Right cardiac atrium (tissue), 5 donors: ENCODE results near the gene TMEM11. TPM values are rescaled to one million over a fixed set of nuclear protein-coding genes. Genes with fewer than 3 reads are reported as not detected.
A peak's percentile ranks its signal among the peaks of the same experiment; 100 is the strongest.

Source experiments
- ATAC-seq, 2 donors: fragments of 200-7000 bp; cut with Tn5 transposase; one replicate each; pipeline versions ENCODE4 v1.8.0 to v1.9.1; 2020; ENCODE audit warnings: moderate library complexity in 2 of 2, mild to moderate bottlenecking in 1 of 2
- DNase-seq, 3 donors: peaks; one replicate each; pipeline ENCODE4 v3.0.0-alpha.2; 2020
- H3K27ac ChIP-seq: one replicate; pipeline ENCODE4 v1.5.1; 2013; ENCODE audit warnings: mild to moderate bottlenecking, low read length, control low read depth, moderate library complexity
- H3K27me3 ChIP-seq: one replicate; pipeline ENCODE4 v1.6.1; 2013; ENCODE audit not compliant: control insufficient read depth, insufficient read depth
- H3K4me1 ChIP-seq: one replicate; pipeline ENCODE4 v1.6.1; 2013; ENCODE audit warnings: low read length; ENCODE audit not compliant: control insufficient read depth, insufficient read depth
- H3K4me3 ChIP-seq: one replicate; pipeline ENCODE4 v1.5.1; 2013; ENCODE audit warnings: low read length, control low read depth
- H3K9me3 ChIP-seq: one replicate; pipeline ENCODE4 v1.6.1; 2013; ENCODE audit warnings: low read length; ENCODE audit not compliant: control insufficient read depth
- WGBS: extraction: QIAGEN DNeasy Blood & Tissue Kit; methylation state at CpG from one replicate; pipeline ENCODE4 v1.1.7; 2013; 5-methylcytosine and 5-hydroxymethylcytosine counted together
- intact Hi-C, 4 donors: fragments of 100-400 bp; cut with DNase I; formaldehyde crosslinking; loops; one replicate each; pipeline versions ENCODE4 v1.11.0 to v1.14.0; 2022 to 2023
- polyA plus RNA-seq: library from polyadenylated mRNA; stranded (reverse); fragments of 200-250 nt; gene quantifications from one replicate; pipeline ENCODE4 v1.2.3, GENCODE V29; 2013
- total RNA-seq, 4 donors: library from RNA; stranded (reverse); fragmentation: NEBNext Ultra II Directional; extraction: Animal tissue kit (Norgen Biotek cat#: 25700); gene quantifications; one replicate each; pipeline ENCODE4 v1.2.1, GENCODE V29; 2021
- donor health status: healthy with polysubstance abuse.
- donor health status: DM: no; HTN: yes; CAD: no.
- donor health status: DM: no; HTN: no; CAD: no.
- donor health status: DM: no; HTN: yes; CAD: no; lungs with severe emphysema.
- donor health status: DM: yes; HTN: yes; CAD: no.

TMEM11 gene
- total and polyA plus RNA-seq, 5 donors, result 26.2 to 46.2 (median 28.1) TPM

DNA sequence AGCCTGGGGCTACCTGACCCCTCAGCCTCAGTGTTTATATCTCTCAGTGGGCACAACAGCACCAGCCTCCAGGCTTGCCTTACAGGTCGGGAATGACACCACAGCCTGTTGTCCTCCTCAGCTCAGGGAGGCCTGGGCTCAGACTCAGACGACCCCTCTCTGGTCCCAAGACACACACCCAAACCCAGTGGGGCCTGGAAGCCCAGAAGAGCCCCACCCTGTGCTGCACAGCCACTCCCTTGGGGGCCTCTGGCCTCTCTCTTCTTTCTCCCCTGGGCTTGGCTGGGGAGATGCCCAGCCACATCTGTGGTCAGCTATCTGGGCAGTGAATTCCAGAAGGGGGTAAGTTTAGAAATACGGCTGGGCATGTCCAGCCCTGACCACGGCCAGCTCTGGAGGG is 36.9 kb upstream of the TMEM11 start:
- WGBS, result 39% methylated on average over 4 of the region's 4 CpGs
- H3K27ac ChIP-seq, result no peak overlapping the region
- no peaks in the 10 kb centered on the region for H3K27me3 ChIP-seq
- intact Hi-C loops, result loop anchor here in 2 of 4 donors (10.0 kb wide), 1 partner anchor 126 kb away; the partner anchor contains the start of gene DHRS7B (in 2 of the 2)
- DNase-seq (no peak), ATAC-seq (no peak)
- H3K4me3 ChIP-seq, result no peak overlapping the region
- no peaks in the 10 kb centered on the region for H3K9me3 ChIP-seq
- H3K4me1 ChIP-seq, result peaks cover 3% of the 10 kb centered on the region

DNA sequence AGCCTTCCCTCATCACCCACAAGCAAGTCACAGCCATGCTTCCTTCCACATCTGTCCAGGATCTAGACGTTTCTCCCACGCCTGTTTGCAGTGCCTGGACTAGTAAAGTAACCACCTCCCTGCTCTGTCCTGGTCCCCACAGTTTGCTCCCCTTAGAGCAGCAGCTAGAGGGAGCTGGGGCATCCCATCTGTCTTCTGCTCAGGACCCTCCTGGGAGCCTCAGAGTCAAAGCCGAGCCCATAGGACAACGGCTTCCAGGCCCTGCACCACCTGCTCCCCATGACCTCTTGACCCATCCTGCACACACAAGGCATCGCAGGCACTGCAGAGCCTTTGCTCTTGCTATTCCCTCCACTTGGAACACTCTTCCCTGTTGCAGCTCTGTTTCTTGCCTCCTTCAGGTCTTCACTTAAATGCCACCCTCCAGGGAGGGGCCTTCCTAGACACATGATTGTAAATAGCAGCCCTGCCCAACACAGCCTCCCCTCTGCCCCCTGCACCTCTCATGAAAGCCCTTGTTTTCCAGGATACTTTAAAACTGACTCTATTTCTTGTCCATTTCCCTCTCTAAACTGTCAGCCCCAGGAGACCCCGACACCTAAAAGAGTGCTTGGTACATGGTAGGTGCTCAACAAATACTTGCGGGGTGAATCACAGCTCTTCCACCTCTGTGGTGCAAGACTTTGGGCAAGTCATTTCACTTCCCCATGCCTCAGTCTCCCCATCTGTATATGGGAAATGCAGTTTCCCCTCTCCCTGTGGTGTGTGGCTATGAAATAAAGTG is 36.2 kb upstream of the TMEM11 start:
- Histone ChIP-seq H3K9me3 (no peaks in the 10 kb centered on the region), H3K27ac (no peak overlapping the region), H3K4me3 (no peak overlapping the region), H3K4me1 (peaks cover 3% of the 10 kb centered on the region), H3K27me3 (no peaks in the 10 kb centered on the region)
- DNase-seq, result no peak
- WGBS, result 64% methylated on average over 7 of the region's 7 CpGs
- intact Hi-C loops, result loop anchor here in 2 of 4 donors (10.0 kb wide), 1 partner anchor 125 kb away; the partner anchor contains the start of gene DHRS7B (in 2 of the 2)
- no peak for ATAC-seq

- peak in 1 of 3 donors; percentile 55 for DNase-seq
- Histone ChIP-seq H3K27ac (no peak overlapping the region), H3K4me3 (no peak overlapping the region), H3K4me1 (peaks cover 3% of the 10 kb centered on the region), H3K9me3 (no peaks in the 10 kb centered on the region), H3K27me3 (no peaks in the 10 kb centered on the region)
- intact Hi-C loops, result no loop called here
- 77% methylated on average over 12 of the region's 12 CpGs for WGBS
- no peak for ATAC-seq
Observed at GRCh38 chr17:21249086-21249795, 35.3 kb upstream of the TMEM11 start.

GRCh38 chr17:21248500-21248899 is 34.5 kb upstream of the TMEM11 start:
- ATAC-seq (no peak), DNase-seq (no peak)
- 69% methylated on average over 4 of the region's 4 CpGs for WGBS
- Histone ChIP-seq H3K27ac (no peak overlapping the region), H3K27me3 (no peaks in the 10 kb centered on the region), H3K4me1 (peaks cover 3% of the 10 kb centered on the region), H3K4me3 (no peak overlapping the region), H3K9me3 (no peaks in the 10 kb centered on the region)
- intact Hi-C loops, result no loop called here

DNA sequence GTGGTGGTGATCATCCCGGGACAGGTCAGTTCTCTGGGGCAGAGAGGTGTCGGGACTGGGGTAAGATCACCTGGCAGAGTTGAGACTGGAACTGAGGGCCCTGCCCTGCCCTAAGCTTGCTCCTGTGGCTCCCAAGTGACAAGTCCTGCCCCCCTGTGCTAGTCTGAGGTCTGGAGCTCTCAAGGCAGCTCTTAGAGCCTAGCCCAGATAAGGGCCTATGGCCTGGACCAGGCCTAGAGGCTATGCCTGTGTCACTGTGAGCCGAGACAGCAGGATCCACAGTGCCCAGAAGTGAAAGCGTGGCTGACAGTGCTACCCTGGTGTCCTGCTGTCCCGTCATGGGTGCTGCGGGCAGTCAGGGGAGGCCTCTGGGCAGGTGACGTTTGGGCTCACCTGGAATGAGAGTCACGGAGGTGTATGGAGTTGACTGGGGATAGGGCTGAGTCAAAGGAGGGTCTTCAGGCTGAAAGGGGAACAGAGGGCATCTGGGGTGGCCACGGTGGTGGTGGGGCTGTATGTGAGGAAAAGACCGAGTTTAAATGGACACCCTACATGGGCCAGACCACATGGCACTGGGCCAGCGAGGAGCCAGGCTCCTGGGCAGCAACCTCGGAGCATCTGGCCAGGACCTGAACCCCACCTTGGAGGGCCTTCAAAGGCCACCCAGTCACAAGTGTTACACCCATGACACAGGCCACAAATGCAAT is 33.7 kb upstream of the TMEM11 start:
- no peak overlapping the region for H3K4me3 ChIP-seq
- DNase-seq, result peak in 2 of 3 donors; percentile 50 to 61
- H3K27ac ChIP-seq, result no peak overlapping the region
- ATAC-seq, result no peak
- intact Hi-C loops, result no loop called here
- H3K4me1 ChIP-seq, result peaks cover 3% of the 10 kb centered on the region
- no peaks in the 10 kb centered on the region for H3K27me3 ChIP-seq
- 89% methylated on average over 12 of the region's 12 CpGs for WGBS
- no peaks in the 10 kb centered on the region for H3K9me3 ChIP-seq

DNA sequence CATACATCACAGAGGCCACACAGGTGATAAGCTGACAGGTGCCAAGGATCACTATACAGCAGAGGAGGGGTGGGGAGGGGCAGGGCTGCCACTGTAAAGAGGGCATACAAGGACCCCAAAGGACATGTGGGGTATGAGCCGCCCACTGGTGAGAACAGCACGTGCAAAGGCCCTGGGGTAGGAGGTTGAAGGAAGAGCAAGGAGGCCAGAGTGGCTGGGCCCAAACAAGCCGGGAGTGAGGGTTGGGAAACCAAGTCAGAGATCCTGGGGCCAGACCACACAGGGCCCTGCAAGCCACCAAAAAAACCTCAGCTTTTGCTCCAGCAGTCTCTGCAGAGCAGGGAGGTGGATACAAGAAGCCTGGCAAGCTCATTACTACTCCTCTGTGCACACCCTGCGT is 32.7 kb upstream of the TMEM11 start:
- Histone ChIP-seq H3K27ac (no peak overlapping the region), H3K4me1 (peaks cover 4% of the 10 kb centered on the region), H3K27me3 (no peaks in the 10 kb centered on the region), H3K4me3 (no peak overlapping the region), H3K9me3 (no peaks in the 10 kb centered on the region)
- 96% methylated on average over 4 of the region's 4 CpGs for WGBS
- intact Hi-C loops, result no loop called here
- no peak for ATAC-seq
- DNase-seq, result no peak

DNA sequence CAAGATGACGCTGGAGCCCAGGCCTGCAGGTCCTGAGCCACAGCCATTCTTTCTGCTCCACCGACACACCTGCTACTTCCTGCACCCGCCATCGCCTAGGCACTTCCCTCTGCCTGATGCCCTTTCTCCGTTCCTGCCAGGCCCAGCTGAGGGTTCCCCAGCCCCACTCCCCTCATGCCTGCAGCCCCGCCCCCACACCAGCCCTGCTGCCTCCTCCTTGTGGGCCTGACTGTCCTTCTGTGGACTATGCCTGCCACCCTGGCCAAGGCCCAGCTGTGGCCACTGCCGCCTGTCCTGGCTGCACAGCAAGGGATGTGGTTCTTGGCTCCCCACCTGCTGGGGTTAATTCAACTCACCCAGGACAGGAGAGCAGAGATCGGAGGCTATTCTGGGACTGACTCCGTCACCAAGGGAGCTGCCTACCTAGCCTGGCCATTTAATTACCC is 31.7 kb upstream of the TMEM11 start:
- Histone ChIP-seq H3K4me3 (no peak overlapping the region), H3K9me3 (no peaks in the 10 kb centered on the region), H3K27me3 (no peaks in the 10 kb centered on the region), H3K27ac (no peak overlapping the region), H3K4me1 (peaks cover 2% of the 10 kb centered on the region)
- WGBS, result 73% methylated on average over 9 of the region's 9 CpGs
- ATAC-seq, result no peak
- DNase-seq, result peak in 1 of 3 donors; percentile 51
- intact Hi-C loops, result no loop called here

- intact Hi-C loops, result no loop called here
- Histone ChIP-seq H3K9me3 (no peaks in the 10 kb centered on the region), H3K27me3 (no peaks in the 10 kb centered on the region), H3K27ac (no peak overlapping the region), H3K4me1 (peaks cover 2% of the 10 kb centered on the region), H3K4me3 (no peak overlapping the region)
- DNase-seq, result peak in 1 of 3 donors; percentile 62
- 81% methylated on average over 23 of the region's 23 CpGs for WGBS
- ATAC-seq, result no peak
Observed at GRCh38 chr17:21243516-21244303, 29.7 kb upstream of the TMEM11 start.

DNA sequence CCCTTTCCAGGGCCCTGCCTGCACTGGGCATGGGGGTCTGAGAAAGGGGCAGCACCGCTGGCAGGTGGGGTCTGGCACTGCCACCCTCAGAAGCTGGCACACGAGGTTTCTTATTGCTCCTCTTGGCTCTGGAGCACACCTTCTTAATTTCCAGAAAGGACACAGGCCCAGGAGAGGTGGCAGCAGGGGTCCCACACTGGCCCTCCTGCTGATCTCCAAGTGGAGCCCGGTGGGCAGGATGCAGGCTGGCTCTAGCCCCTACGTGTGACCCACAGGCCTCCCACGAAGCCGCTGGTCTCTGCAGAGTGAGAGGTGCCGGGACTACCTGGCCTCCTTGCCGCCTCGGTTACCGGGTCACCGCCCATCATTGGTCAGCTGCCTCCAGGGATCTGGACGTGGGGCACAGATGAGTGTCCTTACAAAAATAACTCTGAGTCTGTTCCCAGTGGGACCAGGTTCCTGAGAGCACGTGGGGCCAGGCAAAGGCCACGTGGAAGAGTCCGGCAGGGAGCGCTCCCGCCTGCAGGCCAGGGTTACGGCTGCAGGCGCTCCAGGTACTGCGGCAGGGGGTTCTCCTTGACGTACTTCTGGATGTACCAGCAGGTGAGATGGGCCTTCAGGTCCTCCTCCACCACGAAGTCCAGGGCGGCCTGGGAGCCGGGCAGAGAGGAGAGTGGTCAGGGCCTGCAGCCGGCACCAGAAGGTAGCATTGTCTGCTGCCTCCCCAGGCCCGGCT is 29.0 kb upstream of the TMEM11 start:
- intact Hi-C loops, result no loop called here

More for the DNA sequence above, 29.0 kb upstream of the TMEM11 start:
- peak in 2 of 3 donors; percentile 63 to 75 for DNase-seq
- H3K27ac ChIP-seq, result no peak overlapping the region
- WGBS, result 82% methylated on average over 26 of the region's 26 CpGs
- H3K4me3 ChIP-seq, result no peak overlapping the region
- H3K4me1 ChIP-seq, result peaks cover 2% of the 10 kb centered on the region
- no peaks in the 10 kb centered on the region for H3K9me3 ChIP-seq
- peak; percentile 22 to 28 for ATAC-seq
- no peaks in the 10 kb centered on the region for H3K27me3 ChIP-seq
